Cardiac fibroblast (primary cell): Measurements from ENCODE around the gene SLC6A17.

Source experiments
- DNase-seq, 2 donors: peaks; one replicate each; pipeline versions ENCODE4 v3.0.0 to v3.0.0-alpha.2; 2010; ENCODE audit warnings: low read depth in 2 of 2
- H3K4me3 ChIP-seq, 2 donors: replicated peaks in 1 of 2; 1 replicate in 1 of 2; 2 replicates in 1 of 2; pipeline ENCODE4 v1.5.1; 2011; ENCODE audit warnings: low read depth in 2 of 2, low read length in 2 of 2, mild to moderate bottlenecking in 2 of 2, moderate library complexity in 1 of 2
- CTCF ChIP-seq: IDR thresholded peaks from one replicate; pipeline ENCODE4 v1.5.1; 2011; ENCODE audit warnings: low read depth, mild to moderate bottlenecking, low read length, inconsistent platforms

SLC6A17 gene

DNA sequence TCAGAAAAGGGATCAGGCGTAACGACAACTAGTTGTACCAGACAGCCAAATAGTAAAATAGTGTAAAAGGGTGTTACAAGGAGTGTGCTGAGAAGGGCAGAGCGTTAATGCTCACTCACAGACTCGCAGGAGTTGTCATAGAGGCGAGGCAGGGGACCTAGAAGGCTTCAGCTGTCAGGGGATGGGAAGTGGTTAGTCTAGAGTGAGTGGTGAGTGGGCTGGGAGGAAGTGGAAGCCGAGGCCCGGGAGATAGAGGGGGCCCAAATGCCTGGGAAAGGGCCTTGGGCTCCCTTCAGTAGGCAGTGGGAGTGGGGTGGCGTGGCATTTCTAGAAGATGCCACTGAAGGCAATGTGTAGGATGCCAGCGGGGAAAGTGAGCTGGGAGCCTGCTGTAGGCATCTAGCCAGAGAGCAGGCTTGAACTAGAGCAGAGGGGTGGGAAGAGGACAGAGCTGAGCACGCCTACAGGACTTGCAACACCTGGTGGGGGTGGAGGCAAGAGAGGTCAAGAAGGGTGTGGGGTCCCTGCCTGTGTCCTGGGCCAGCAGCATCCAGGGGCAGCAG is 10.3 kb downstream of the SLC6A17 start:
- no peak for TF ChIP-seq CTCF
- DNase-seq = no peak
- H3K4me3 ChIP-seq = no peak overlapping the region

DNA sequence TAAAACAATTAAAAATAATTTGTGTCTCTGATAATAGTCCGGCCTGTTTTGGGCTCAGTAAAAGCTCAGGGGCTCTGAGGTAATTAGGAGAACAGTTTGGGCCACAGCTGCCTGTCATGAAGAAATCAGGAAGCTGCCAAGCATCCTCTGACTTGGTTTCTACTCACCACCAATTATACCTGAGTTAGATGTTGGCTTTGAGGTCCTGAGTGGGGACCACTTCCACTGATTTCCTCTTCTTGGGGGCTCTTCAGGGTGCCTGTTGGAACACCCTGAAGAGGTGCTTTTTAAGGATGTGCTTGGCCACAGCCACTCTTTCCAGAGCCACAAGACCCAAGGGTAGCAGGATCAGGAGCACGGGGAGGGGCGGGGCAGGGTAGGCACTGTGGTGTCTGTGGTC is 10.9 kb downstream of the SLC6A17 start:
- H3K4me3 ChIP-seq = no peak overlapping the region
- no peak for TF ChIP-seq CTCF

GRCh38 chr1:110161849-110162248 is 11.6 kb downstream of the SLC6A17 start:
- H3K4me3 ChIP-seq = no peak overlapping the region
- TF ChIP-seq CTCF = no peak
- DNase-seq = no peak

More for the DNA sequence above, 10.9 kb downstream of the SLC6A17 start:
- no peak for DNase-seq

DNA sequence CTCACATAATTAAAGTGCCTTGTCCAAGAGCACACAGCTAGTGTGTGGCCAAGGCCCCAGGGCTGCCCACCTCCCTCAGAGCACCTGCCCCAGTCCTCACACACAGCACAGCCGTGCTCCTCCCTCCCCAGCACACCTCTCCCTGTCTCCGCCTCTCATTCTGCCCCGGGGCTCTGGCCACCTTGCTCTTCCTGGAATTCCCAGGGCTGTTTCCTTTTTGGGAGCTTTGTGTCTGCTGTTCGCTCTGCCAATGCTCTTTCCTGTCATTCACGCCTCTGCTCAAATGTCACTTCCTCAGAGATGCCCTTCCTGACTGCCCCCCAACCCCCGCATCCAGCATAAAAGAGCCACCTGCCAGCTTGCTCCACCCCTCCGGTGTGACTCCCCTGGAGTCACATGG is 13.3 kb downstream of the SLC6A17 start:
- no peak for DNase-seq
- H3K4me3 ChIP-seq = no peak overlapping the region
- no peak for TF ChIP-seq CTCF

GRCh38 chr1:110164725-110165350 is 14.5 kb downstream of the SLC6A17 start:
- TF ChIP-seq CTCF = no peak
- DNase-seq = no peak
- H3K4me3 ChIP-seq = no peak overlapping the region

DNA sequence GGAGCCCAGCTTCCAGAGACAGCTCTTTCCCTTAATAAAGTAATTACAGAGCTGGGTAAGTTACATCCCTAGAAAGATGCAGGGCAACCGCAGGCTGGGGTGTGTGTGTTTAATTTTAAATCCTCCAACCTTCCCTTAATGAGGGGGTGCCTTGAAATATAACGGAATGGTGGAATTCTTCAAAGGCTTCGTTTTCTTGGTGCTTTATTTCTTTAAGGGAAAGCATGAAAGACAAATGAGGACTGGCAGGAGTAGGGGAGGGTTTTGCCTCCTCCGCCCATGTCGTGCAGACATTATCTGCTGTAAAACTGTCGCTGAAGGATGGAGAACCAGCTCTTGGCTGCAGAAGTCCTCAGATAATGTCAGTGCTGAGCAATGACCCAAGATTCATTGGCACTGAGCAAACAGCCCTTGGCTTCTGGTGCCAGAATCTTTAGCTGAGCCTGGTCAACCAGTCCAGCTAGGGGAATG is 15.5 kb downstream of the SLC6A17 start:
- no peak overlapping the region for H3K4me3 ChIP-seq
- no peak for TF ChIP-seq CTCF
- no peak for DNase-seq
